Kidney epithelial cell (primary cell): ENCODE measurements around the gene KLF2. TPM values are rescaled to one million over a fixed set of nuclear protein-coding genes. Genes with fewer than 3 reads are reported as not detected.

ENCODE experiments used
- DNase-seq: peaks from one replicate; pipeline ENCODE4 v3.0.0-alpha.2; 2010; ENCODE audit warnings: low read depth
- H3K27me3 ChIP-seq: 2 replicates; pipeline ENCODE4 v1.6.0; 2011; ENCODE audit warnings: low read length; ENCODE audit not compliant: control insufficient read depth, insufficient read depth
- H3K36me3 ChIP-seq: 2 replicates; pipeline ENCODE4 v1.5.1; 2011; ENCODE audit warnings: low read length; ENCODE audit not compliant: control insufficient read depth, insufficient read depth
- H3K4me3 ChIP-seq: 2 replicates; pipeline ENCODE4 v1.5.1; 2011; ENCODE audit warnings: low read depth, mild to moderate bottlenecking, control low read depth, low read length
- total RNA-seq: library from RNA; depleted of rRNA; stranded (reverse); fragments of >200 nt; gene quantifications from 2 replicates; pipeline ENCODE4 v1.2.3, GENCODE V29; 2015
- TF ChIP-seq, protein P1 (sequence below): IDR thresholded peaks from 2 replicates; pipeline ENCODE4 v1.5.1; 2011; ENCODE audit warnings: mild to moderate bottlenecking, moderate library complexity, low read length, control low read depth, inconsistent platforms; ENCODE audit not compliant: insufficient read depth, poor library complexity, severe bottlenecking

The KLF2 gene
- total RNA-seq, 1 donor from 2014 or later: 0.67 TPM

DNA sequence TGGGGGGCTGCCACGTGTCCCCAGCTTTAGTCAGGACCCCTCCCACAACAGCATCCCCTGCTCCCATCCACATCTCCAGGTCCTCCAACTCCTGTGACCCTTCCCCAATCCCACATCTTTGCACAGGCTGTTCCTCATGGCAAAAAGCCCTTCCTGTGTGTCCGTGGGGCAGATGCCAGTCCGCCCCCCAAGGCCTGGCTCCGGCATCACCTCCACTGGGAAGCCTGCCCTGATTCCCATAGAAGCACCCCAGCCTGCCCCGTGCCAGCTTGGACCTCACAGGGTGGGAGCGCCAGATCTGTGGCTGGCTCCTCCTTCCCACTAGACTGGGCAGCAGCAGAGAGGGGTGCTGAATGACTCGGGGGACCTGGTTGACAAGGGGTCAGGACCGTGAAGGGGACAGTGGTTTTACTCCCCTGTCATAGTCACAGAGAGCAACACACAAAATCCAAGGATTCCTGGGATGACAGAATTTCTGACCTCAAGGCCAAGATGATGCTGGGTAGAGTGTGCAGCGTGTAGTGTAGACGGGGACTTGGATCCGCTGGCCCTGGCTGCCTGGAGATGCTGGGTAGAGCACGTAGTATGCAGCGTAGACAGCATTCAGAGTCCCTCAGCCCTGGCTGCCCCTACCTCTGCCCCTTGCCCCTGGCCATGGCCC lies 13.3 kb downstream of the KLF2 start:
- Histone ChIP-seq H3K36me3 (no peaks in the 10 kb centered on the region), H3K4me3 (no peak overlapping the region), H3K27me3 (no peaks in the 10 kb centered on the region)
- no peak for DNase-seq
- TF ChIP-seq, protein P1, sequence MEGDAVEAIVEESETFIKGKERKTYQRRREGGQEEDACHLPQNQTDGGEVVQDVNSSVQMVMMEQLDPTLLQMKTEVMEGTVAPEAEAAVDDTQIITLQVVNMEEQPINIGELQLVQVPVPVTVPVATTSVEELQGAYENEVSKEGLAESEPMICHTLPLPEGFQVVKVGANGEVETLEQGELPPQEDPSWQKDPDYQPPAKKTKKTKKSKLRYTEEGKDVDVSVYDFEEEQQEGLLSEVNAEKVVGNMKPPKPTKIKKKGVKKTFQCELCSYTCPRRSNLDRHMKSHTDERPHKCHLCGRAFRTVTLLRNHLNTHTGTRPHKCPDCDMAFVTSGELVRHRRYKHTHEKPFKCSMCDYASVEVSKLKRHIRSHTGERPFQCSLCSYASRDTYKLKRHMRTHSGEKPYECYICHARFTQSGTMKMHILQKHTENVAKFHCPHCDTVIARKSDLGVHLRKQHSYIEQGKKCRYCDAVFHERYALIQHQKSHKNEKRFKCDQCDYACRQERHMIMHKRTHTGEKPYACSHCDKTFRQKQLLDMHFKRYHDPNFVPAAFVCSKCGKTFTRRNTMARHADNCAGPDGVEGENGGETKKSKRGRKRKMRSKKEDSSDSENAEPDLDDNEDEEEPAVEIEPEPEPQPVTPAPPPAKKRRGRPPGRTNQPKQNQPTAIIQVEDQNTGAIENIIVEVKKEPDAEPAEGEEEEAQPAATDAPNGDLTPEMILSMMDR: no peak

DNA sequence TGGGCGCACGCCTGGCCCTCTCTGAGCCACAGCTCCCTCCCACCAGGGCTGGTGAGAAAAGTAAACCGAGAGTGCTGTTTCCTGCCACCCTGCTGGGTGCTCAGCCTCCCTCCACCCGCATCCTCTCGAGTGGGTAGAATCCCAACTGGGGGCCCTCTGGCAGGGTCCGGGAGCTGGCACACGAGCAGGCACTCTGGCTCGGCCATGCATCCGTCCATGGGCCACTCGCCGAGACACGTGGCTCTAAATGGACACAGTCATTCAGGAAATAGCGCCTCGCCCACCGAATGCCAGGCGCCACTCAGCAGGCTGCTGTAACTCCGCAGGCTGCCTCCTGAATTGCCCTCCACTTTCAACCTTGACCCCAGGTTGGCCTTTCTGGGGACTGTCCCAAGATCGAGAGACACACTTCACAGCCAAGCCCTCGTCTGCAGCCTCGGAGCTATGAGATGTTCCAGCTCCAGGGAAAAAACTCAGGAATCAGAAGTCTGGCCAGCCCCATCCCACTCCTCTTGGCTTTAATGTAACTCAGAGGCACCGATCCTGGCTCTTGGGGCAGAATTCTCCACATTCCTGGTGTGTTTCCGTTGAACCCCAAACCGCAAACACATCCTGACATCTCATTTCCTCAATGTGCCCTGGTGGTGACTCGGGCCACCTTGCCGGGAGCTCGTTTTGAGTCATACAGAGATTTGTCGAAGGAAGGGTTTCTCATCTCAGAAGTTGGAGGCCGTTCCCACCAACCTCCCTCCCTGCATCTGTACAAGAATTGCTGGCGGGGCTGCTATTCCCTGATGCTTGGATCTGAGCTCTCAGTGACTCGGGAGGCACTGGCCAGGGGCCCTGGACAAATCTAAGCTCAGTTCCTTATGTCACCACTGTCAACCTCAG lies 14.1 kb downstream of the KLF2 start:
- no peaks in the 10 kb centered on the region for H3K27me3 ChIP-seq
- peak; percentile 81 for DNase-seq
- no peak overlapping the region for H3K4me3 ChIP-seq
- H3K36me3 ChIP-seq: no peaks in the 10 kb centered on the region
- TF ChIP-seq, protein P1: no peak

DNA sequence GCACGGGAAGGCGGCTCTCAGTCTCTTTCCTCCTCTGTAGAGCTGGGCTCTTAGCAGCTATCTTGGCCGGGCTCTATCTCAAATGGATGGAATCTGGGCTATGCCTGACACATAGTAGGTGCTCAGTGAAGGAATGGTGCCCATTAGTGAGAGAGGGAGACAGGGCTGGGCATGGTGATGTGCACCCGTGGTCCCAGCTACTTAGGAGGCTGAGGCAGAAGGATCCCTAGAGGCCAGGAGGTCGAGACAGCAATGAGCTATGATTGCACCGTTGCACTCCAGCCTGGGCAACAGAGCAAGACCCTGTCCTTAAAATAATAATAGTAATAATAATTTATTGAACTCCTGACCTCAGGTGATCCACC lies 14.7 kb downstream of the KLF2 start:
- Histone ChIP-seq H3K36me3 (no peaks in the 10 kb centered on the region), H3K27me3 (no peaks in the 10 kb centered on the region), H3K4me3 (no peak overlapping the region)
- DNase-seq: no peak
- TF ChIP-seq, protein P1: no peak

DNA sequence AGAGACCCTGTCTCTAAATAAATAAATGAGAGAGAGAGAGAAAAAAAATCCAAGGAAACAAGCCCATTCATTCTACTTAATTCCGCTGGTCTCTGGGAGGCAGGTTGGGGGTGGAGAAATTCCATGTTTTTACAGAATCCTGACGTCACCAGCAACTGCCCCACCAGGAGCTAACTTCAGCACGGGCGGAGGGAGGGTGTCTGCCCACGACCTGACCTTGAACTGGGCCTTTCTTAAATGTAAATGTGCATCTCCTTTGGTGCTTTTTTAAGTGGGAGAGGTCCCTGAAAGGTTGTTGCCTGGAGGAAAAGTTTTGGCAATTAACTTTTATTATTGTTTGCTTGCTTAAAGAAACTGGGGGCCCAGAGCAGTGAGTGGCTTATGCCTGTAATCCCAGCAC lies 15.5 kb downstream of the KLF2 start:
- H3K27me3 ChIP-seq: no peaks in the 10 kb centered on the region
- no peaks in the 10 kb centered on the region for H3K36me3 ChIP-seq
- no peak for DNase-seq
- H3K4me3 ChIP-seq: no peak overlapping the region
- TF ChIP-seq, protein P1: no peak

DNA sequence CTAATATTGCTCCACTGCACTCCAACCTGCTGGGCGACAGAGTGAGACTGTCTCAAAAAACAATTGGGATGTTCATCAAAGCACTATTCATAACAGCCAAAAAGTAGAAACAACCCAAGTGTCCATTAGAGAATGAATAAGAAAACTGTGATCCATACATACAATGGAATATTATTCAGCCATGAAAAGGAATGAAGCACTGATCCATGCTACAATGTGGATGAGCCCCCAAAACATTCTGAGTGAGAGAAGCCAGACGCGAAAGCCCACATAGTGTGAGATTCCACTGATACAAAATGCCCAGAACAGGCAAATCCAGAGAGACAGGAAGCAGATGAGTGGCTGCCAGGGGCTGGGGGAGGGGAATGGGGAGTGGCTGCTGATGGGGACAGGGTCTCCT lies 16.0 kb downstream of the KLF2 start:
- Histone ChIP-seq H3K27me3 (no peaks in the 10 kb centered on the region), H3K36me3 (no peaks in the 10 kb centered on the region), H3K4me3 (no peak overlapping the region)
- no peak for DNase-seq
- TF ChIP-seq, protein P1: no peak
